Thoracic aorta (tissue), 2 donors: Measurements from ENCODE around the gene TPPP. TPM values are rescaled to one million over a fixed set of nuclear protein-coding genes. Genes with fewer than 3 reads are reported as not detected.

Source experiments
- ATAC-seq: fragments of 150-250 bp; one replicate; pipeline ENCODE4 v1.8.0; 2017; ENCODE audit warnings: low read depth; ENCODE audit not compliant: insufficient number of reproducible peaks, low FRiP score
- DNase-seq: peaks from one replicate; pipeline ENCODE4 v3.0.0-alpha.2; 2020; ENCODE audit warnings: low spot score
- H3K27ac ChIP-seq, 2 donors: fragments of 200-600 bp; sonication (generic); 1 replicate in 1 of 2; 2 replicates in 1 of 2; pipeline ENCODE4 v1.5.1; 2016; ENCODE audit warnings: mild to moderate bottlenecking in 2 of 2, moderate library complexity in 2 of 2
- H3K27me3 ChIP-seq: fragments of 200-600 bp; sonication (generic); replicated peaks from 2 replicates; pipeline ENCODE4 v1.6.0; 2016; ENCODE audit warnings: mild to moderate bottlenecking; ENCODE audit not compliant: insufficient read depth
- H3K36me3 ChIP-seq: fragments of 200-600 bp; sonication (generic); one replicate; pipeline ENCODE4 v1.5.1; 2016
- H3K4me1 ChIP-seq, 2 donors: fragments of 200-600 bp; sonication (generic); 1 replicate in 1 of 2; 2 replicates in 1 of 2; pipeline versions ENCODE4 v1.5.1 to v1.6.0; 2016; ENCODE audit warnings: low read depth in 2 of 2, mild to moderate bottlenecking in 1 of 2; ENCODE audit not compliant: control insufficient read depth in 1 of 2
- H3K4me3 ChIP-seq: fragments of 200-600 bp; sonication (generic); 2 replicates; pipeline ENCODE4 v1.5.1; 2016; ENCODE audit warnings: mild to moderate bottlenecking
- H3K9me3 ChIP-seq: fragments of 200-600 bp; sonication (generic); 2 replicates; pipeline ENCODE4 v1.5.1; 2016
- total RNA-seq, 2 donors: library from RNA; depleted of rRNA; stranded (reverse); fragments of >200 nt; gene quantifications; one replicate each; pipeline versions ENCODE4 v1.1.0 to v1.2.3, GENCODE V29; 2016
- TF ChIP-seq, protein P1 (sequence below): fragments of 200-600 bp; sonication (generic); IDR thresholded peaks from one replicate; pipeline ENCODE4 v1.5.1; 2019; ENCODE audit warnings: antibody characterized with exemption

TPPP gene
- total RNA-seq, 2 donors from 2014 or later, result 9.9 to 13.0 TPM

DNA sequence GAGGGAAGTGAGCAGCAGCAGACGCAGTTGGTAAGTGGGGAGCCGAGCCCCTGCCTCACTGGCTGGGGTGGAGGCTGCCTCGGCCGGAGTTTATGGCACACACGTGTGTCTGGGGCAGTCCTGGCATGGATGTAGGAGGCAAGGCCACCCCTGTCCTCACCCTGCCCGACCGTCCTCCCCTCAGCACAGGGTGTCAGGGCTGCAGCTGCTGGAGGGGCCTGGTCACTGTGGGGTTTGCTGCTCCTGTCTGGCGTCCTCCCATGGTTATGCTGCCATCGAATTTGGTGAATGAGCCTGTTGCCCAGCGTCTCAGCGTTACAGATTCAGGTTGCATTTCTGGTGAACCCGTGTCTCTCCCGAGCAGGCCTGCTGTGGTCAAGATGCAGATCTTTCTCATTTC, 48.6 kb downstream of the TPPP start:
- peaks cover 7% of the 10 kb centered on the region for H3K36me3 ChIP-seq
- TF ChIP-seq, protein P1, sequence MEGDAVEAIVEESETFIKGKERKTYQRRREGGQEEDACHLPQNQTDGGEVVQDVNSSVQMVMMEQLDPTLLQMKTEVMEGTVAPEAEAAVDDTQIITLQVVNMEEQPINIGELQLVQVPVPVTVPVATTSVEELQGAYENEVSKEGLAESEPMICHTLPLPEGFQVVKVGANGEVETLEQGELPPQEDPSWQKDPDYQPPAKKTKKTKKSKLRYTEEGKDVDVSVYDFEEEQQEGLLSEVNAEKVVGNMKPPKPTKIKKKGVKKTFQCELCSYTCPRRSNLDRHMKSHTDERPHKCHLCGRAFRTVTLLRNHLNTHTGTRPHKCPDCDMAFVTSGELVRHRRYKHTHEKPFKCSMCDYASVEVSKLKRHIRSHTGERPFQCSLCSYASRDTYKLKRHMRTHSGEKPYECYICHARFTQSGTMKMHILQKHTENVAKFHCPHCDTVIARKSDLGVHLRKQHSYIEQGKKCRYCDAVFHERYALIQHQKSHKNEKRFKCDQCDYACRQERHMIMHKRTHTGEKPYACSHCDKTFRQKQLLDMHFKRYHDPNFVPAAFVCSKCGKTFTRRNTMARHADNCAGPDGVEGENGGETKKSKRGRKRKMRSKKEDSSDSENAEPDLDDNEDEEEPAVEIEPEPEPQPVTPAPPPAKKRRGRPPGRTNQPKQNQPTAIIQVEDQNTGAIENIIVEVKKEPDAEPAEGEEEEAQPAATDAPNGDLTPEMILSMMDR, result no peak

DNA sequence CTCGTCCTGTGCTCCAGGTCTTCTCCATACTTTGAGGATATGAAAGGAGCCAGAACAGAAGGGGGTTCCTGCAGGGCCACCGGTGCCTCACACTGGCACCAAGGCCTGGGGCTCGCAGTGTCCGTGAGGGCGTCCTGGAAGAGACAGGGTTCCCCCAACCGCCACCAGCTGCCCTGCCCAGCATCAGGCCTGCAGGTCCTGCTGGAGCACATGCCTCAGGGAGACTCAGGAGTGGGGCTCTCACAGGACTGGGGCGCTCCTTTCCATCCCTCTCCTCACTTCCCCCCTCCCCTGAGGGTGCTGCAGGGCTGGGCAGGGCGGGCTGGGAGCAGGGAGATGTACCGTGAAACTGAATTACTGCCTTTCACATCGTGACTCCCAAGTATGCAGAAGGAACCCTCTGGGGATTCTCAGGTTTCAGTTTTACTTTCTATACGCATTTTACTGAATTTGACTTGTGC, 49.3 kb downstream of the TPPP start:
- no peak overlapping the region for H3K4me3 ChIP-seq
- H3K4me1 ChIP-seq, result no peaks in the 10 kb centered on the region
- H3K27me3 ChIP-seq, result no peaks in the 10 kb centered on the region
- H3K27ac ChIP-seq, result no peak overlapping the region
- no peak for DNase-seq
- TF ChIP-seq, protein P1, result no peak
- ATAC-seq, result no peak
- H3K9me3 ChIP-seq, result no peaks in the 10 kb centered on the region
- H3K36me3 ChIP-seq, result peaks cover 7% of the 10 kb centered on the region

More for the DNA sequence above, 48.6 kb downstream of the TPPP start:
- no peak overlapping the region for H3K27ac ChIP-seq
- H3K4me1 ChIP-seq, result no peaks in the 10 kb centered on the region
- DNase-seq, result no peak
- ATAC-seq, result no peak
- H3K27me3 ChIP-seq, result no peaks in the 10 kb centered on the region
- H3K9me3 ChIP-seq, result no peaks in the 10 kb centered on the region
- no peak overlapping the region for H3K4me3 ChIP-seq

DNA sequence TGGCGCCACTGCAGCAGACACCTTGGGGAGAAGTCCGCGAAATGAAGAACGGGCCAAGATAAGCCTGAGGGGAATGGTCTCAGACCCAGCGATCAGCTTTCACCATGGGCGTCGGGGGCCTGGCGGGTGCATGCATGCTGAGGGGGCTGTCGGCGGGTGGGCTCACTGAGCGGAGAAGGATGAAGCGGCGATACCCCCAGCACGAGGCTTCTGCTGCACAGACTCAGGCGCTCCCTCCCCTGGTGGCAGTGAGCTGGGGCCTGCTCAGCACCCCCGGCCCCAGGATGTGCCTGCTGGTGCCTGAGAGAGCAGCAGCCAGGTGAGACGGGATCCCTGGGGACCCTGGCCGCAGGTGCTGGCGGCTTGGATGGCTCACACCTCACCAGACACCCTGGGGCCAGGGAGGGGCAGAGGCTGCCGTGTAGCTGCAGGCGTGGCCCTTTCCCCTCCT, 49.8 kb downstream of the TPPP start:
- no peak for DNase-seq
- Histone ChIP-seq H3K36me3 (peaks cover 7% of the 10 kb centered on the region), H3K27ac (no peak overlapping the region), H3K4me1 (no peaks in the 10 kb centered on the region), H3K27me3 (no peaks in the 10 kb centered on the region), H3K4me3 (no peak overlapping the region), H3K9me3 (no peaks in the 10 kb centered on the region)
- TF ChIP-seq, protein P1, result no peak
- ATAC-seq, result no peak

DNA sequence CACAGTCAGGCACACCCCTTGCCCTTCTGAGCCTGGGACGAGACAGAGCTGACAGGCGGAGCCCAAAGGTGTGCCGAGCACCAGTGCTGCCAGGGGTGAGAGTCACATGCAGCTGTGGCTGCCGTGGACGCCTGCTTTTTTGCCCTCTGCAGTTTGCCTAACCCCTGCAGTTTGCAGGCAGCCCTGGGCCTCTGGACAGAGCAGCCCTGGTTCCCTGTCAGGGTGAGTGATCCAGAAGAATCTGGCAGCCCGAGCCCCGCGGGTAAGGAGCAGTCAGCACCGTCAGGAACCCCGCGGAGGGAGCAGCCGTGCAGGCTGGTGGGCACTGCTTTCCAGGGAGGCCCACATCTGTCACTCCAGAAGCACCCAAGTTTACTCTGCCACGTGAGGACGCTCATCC, 50.7 kb downstream of the TPPP start:
- TF ChIP-seq, protein P1, result no peak
- H3K36me3 ChIP-seq, result peaks cover 4% of the 10 kb centered on the region
- no peaks in the 10 kb centered on the region for H3K27me3 ChIP-seq
- no peak for DNase-seq
- ATAC-seq, result no peak
- no peaks in the 10 kb centered on the region for H3K9me3 ChIP-seq
- H3K27ac ChIP-seq, result no peak overlapping the region
- no peak overlapping the region for H3K4me3 ChIP-seq
- H3K4me1 ChIP-seq, result no peaks in the 10 kb centered on the region

DNA sequence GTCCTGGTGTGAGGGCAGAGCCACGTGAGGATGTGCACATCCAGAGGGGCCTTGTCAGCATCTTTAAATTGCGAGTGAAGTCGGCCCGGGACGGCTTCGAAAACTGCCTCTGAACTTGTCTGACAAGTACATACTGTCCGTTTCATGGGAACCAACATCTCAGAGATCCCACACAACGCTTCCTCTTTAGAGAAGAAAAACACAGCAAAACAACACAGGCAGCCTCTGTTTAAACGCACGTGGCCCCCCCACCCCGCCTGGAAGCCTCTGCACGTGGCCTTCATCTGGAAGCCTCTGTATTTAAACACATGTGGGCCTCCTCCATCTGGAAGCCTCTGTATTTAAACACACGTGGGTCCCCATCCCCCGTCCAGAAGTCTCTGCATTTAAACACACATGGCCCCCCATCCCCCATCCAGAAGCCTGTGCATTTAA, 51.8 kb downstream of the TPPP start:
- peaks cover 4% of the 10 kb centered on the region for H3K36me3 ChIP-seq
- TF ChIP-seq, protein P1, result no peak

More for the DNA sequence above, 51.8 kb downstream of the TPPP start:
- Histone ChIP-seq H3K4me3 (no peak overlapping the region), H3K9me3 (no peaks in the 10 kb centered on the region), H3K4me1 (no peaks in the 10 kb centered on the region), H3K27me3 (no peaks in the 10 kb centered on the region), H3K27ac (no peak overlapping the region)
- no peak for ATAC-seq
- DNase-seq, result no peak
